ENCODE results near the gene GPR180. TPM values are rescaled to one million over a fixed set of nuclear protein-coding genes. Genes with fewer than 3 reads are reported as not detected.

The GPR180 gene
- 2.1 TPM for total RNA-seq
- polyA plus RNA-seq, result 1 to 10 TPM; 1.5 to 2.6 (median 2.0) TPM

GRCh38 chr13:94601446-94602431 is at the start of gene GPR180:
TSS of gene GPR180 (plus strand) at chr13:94601857. CDS start at chr13:94601928, 71 bp downstream.
- H3K36me3 Mint-ChIP-seq, result peaks cover 6% of the 10 kb centered on the region
- Histone ChIP-seq H3K4me3 (ENCODE audit: low read depth, low read length) (peak within 1 kb of the TSS; percentile 76), H3K4me1 (ENCODE audit: control insufficient read depth, insufficient read depth, low read length, poor library complexity, severe bottlenecking) (peaks cover 11% of the 10 kb centered on the region), H3K27me3 (ENCODE audit: control insufficient read depth, insufficient read depth, low read length) (no peaks in the 10 kb centered on the region), H3K9me3 (ENCODE audit: control insufficient read depth in 2 of 2, low read length in 2 of 2) (no peaks in the 10 kb centered on the region), H3K27ac (ENCODE audit: insufficient read depth, low read length, poor library complexity, severe bottlenecking) (peak within 1 kb of the TSS; percentile 73), H3K36me3 (ENCODE audit: control insufficient read depth, insufficient read depth, low read length) (no peaks in the 10 kb centered on the region)
- peak; percentile 82 to 98 (median 86) for DNase-seq
- peak within 1 kb of the TSS; percentile 74 to 96 (median 89) for H3K27ac Mint-ChIP-seq
- H3K4me3 Mint-ChIP-seq, result peak within 1 kb of the TSS; percentile 86 to 96 (median 92)
- peak; percentile 99 to 100 for ATAC-seq (ENCODE audit: low read depth in 2 of 2)
- H3K9me3 Mint-ChIP-seq, result peaks cover 0 to 1% (median 0%) of the 10 kb centered on the region in 7 donors
- H3K4me1 Mint-ChIP-seq, result peaks cover 22 to 47% (median 33%) of the 10 kb centered on the region in 4 donors
- H3K27me3 Mint-ChIP-seq, result no peaks in the 10 kb centered on the region

GRCh38 chr13:94552095-94552494 is 49.6 kb upstream of the GPR180 start:
- Mint-ChIP-seq H3K27me3 (peaks cover 13% of the 10 kb centered on the region), H3K36me3 (peaks cover 4% of the 10 kb centered on the region), H3K4me3 (peak overlapping the region in 2 of 4 donors; percentile 23 to 39), H3K9me3 (peaks cover 0 to 3% (median 3%) of the 10 kb centered on the region in 7 donors), H3K27ac (no peak overlapping the region), H3K4me1 (peaks cover 10 to 28% (median 18%) of the 10 kb centered on the region in 4 donors)
- Histone ChIP-seq H3K4me1 (ENCODE audit: control insufficient read depth, insufficient read depth, low read length, poor library complexity, severe bottlenecking) (peaks cover 13% of the 10 kb centered on the region), H3K9me3 (ENCODE audit: control insufficient read depth in 2 of 2, low read length in 2 of 2) (no peaks in the 10 kb centered on the region), H3K27ac (ENCODE audit: insufficient read depth, low read length, poor library complexity, severe bottlenecking) (no peak overlapping the region), H3K36me3 (ENCODE audit: control insufficient read depth, insufficient read depth, low read length) (no peaks in the 10 kb centered on the region), H3K4me3 (ENCODE audit: low read depth, low read length) (no peak overlapping the region), H3K27me3 (ENCODE audit: control insufficient read depth, insufficient read depth, low read length) (no peaks in the 10 kb centered on the region)
- DNase-seq, result no peak
- ATAC-seq (ENCODE audit: low read depth in 2 of 2), result no peak

- no peaks in the 10 kb centered on the region for H3K27me3 ChIP-seq (ENCODE audit: control insufficient read depth, insufficient read depth, low read length)
- H3K27me3 Mint-ChIP-seq, result peaks cover 13% of the 10 kb centered on the region
- no peak for ATAC-seq (ENCODE audit: low read depth in 2 of 2)
Measured at GRCh38 chr13:94553766-94554165, 47.9 kb upstream of the GPR180 start.

DNA sequence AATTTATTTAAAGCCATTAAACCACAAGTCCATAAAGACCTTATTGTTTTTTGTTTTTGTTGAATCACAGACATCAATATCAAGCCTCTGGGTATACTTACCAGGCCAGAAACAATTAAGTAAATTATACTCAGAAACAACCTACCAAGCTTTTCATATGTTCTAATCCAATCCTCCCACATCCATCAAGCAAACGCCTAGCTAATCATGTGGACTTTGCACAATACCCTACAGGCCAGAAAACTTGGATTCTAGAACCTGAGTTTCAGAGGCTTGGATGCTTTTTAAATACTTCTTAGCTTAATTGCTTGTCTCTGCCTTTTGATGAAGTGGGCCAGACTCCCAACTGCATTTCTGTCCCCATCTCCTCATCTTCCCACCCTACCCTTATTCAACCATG is 45.6 kb upstream of the GPR180 start:
- peaks cover 10 to 33% (median 17%) of the 10 kb centered on the region in 4 donors for H3K4me1 Mint-ChIP-seq
- DNase-seq (no peak), ATAC-seq (ENCODE audit: low read depth in 2 of 2) (no peak)
- Histone ChIP-seq H3K27me3 (ENCODE audit: control insufficient read depth, insufficient read depth, low read length) (no peaks in the 10 kb centered on the region), H3K36me3 (ENCODE audit: control insufficient read depth, insufficient read depth, low read length) (no peaks in the 10 kb centered on the region), H3K9me3 (ENCODE audit: control insufficient read depth in 2 of 2, low read length in 2 of 2) (no peaks in the 10 kb centered on the region), H3K4me1 (ENCODE audit: control insufficient read depth, insufficient read depth, low read length, poor library complexity, severe bottlenecking) (peaks cover 16% of the 10 kb centered on the region), H3K27ac (ENCODE audit: insufficient read depth, low read length, poor library complexity, severe bottlenecking) (no peak overlapping the region), H3K4me3 (ENCODE audit: low read depth, low read length) (no peak overlapping the region)
- peaks cover 2% of the 10 kb centered on the region for H3K27me3 Mint-ChIP-seq
- no peaks in the 10 kb centered on the region for H3K36me3 Mint-ChIP-seq
- no peak overlapping the region for H3K4me3 Mint-ChIP-seq
- no peak overlapping the region for H3K27ac Mint-ChIP-seq
- peaks cover 0 to 1% (median 0%) of the 10 kb centered on the region in 7 donors for H3K9me3 Mint-ChIP-seq

More at GRCh38 chr13:94553766-94554165, 47.9 kb upstream of the GPR180 start:
- Mint-ChIP-seq H3K4me3 (no peak overlapping the region), H3K9me3 (peaks cover 0 to 4% (median 3%) of the 10 kb centered on the region in 7 donors), H3K27ac (no peak overlapping the region), H3K36me3 (peaks cover 4% of the 10 kb centered on the region), H3K4me1 (peaks cover 9 to 29% (median 15%) of the 10 kb centered on the region in 4 donors)
- Histone ChIP-seq H3K4me1 (ENCODE audit: control insufficient read depth, insufficient read depth, low read length, poor library complexity, severe bottlenecking) (peaks cover 9% of the 10 kb centered on the region), H3K4me3 (ENCODE audit: low read depth, low read length) (no peak overlapping the region), H3K9me3 (ENCODE audit: control insufficient read depth in 2 of 2, low read length in 2 of 2) (no peaks in the 10 kb centered on the region), H3K27ac (ENCODE audit: insufficient read depth, low read length, poor library complexity, severe bottlenecking) (no peak overlapping the region), H3K36me3 (ENCODE audit: control insufficient read depth, insufficient read depth, low read length) (no peaks in the 10 kb centered on the region)
- DNase-seq, result no peak

DNA sequence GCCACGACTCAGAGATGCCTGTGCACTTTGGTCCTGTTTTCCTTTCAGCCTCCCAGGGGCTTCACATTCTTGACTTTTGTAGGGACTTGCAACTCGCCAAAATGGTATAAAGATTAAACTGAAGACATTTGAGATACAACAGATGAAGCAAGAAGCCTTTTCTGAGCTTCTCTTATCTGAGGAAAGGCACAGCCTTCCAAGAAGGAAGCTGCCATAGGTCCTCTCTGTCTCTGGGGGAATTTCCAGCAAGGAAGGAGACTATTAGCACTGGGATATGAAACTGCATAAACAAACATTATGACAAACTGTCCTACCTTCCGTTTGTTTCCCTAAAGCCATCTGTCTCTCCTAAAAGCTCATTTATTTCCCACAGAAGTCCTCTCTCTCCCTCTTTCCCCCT is 45.0 kb upstream of the GPR180 start:
- no peaks in the 10 kb centered on the region for H3K27me3 Mint-ChIP-seq
- peaks cover 10 to 34% (median 17%) of the 10 kb centered on the region in 4 donors for H3K4me1 Mint-ChIP-seq
- Histone ChIP-seq H3K27me3 (ENCODE audit: control insufficient read depth, insufficient read depth, low read length) (no peaks in the 10 kb centered on the region), H3K4me3 (ENCODE audit: low read depth, low read length) (no peak overlapping the region), H3K4me1 (ENCODE audit: control insufficient read depth, insufficient read depth, low read length, poor library complexity, severe bottlenecking) (peaks cover 16% of the 10 kb centered on the region), H3K9me3 (ENCODE audit: control insufficient read depth in 2 of 2, low read length in 2 of 2) (no peaks in the 10 kb centered on the region), H3K36me3 (ENCODE audit: control insufficient read depth, insufficient read depth, low read length) (no peaks in the 10 kb centered on the region), H3K27ac (ENCODE audit: insufficient read depth, low read length, poor library complexity, severe bottlenecking) (no peak overlapping the region)
- ATAC-seq (ENCODE audit: low read depth in 2 of 2) (no peak), DNase-seq (no peak)
- no peaks in the 10 kb centered on the region for H3K36me3 Mint-ChIP-seq
- H3K4me3 Mint-ChIP-seq, result no peak overlapping the region
- peaks cover 0 to 1% (median 0%) of the 10 kb centered on the region in 7 donors for H3K9me3 Mint-ChIP-seq
- H3K27ac Mint-ChIP-seq, result no peak overlapping the region

DNA sequence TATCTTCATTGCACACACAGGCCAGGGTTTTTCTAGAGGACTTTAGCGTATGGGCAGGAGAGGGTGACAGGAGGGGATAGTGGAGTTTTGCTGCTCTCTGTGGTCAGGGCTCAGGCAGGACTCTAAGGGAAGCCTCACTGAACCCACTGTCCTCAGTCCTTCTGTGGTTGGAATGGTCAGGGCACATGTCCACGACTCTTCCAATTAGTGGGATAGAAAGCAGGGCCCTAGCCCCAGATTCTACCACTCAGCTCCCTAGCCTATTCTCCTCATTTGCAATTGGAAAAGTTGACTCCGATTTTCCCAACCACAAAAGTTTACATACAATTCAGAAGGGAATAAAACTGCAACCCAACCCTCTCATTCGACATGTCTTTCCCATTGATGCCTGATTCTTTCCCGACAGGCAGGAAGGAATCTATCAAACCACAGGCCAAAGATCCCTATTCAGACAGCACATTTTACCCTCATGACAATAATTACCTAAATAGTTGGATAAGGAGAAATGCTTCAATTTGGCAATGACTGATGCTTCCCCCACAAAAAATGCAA is 43.9 kb upstream of the GPR180 start:
- Histone ChIP-seq H3K9me3 (ENCODE audit: control insufficient read depth in 2 of 2, low read length in 2 of 2) (no peaks in the 10 kb centered on the region), H3K4me1 (ENCODE audit: control insufficient read depth, insufficient read depth, low read length, poor library complexity, severe bottlenecking) (peaks cover 16% of the 10 kb centered on the region), H3K27ac (ENCODE audit: insufficient read depth, low read length, poor library complexity, severe bottlenecking) (no peak overlapping the region), H3K36me3 (ENCODE audit: control insufficient read depth, insufficient read depth, low read length) (no peaks in the 10 kb centered on the region), H3K4me3 (ENCODE audit: low read depth, low read length) (no peak overlapping the region), H3K27me3 (ENCODE audit: control insufficient read depth, insufficient read depth, low read length) (no peaks in the 10 kb centered on the region)
- H3K9me3 Mint-ChIP-seq, result peaks cover 0 to 3% (median 0%) of the 10 kb centered on the region in 7 donors
- H3K27ac Mint-ChIP-seq, result no peak overlapping the region
- H3K36me3 Mint-ChIP-seq, result peaks cover 4% of the 10 kb centered on the region
- no peaks in the 10 kb centered on the region for H3K27me3 Mint-ChIP-seq
- peaks cover 10 to 39% (median 18%) of the 10 kb centered on the region in 4 donors for H3K4me1 Mint-ChIP-seq
- DNase-seq, result no peak
- no peak for ATAC-seq (ENCODE audit: low read depth in 2 of 2)
- peak overlapping the region in 1 of 4 donors; percentile 21 for H3K4me3 Mint-ChIP-seq

- H3K9me3 ChIP-seq (ENCODE audit: control insufficient read depth in 2 of 2, low read length in 2 of 2), result no peaks in the 10 kb centered on the region
- peak overlapping the region; percentile 11 for H3K4me3 ChIP-seq (ENCODE audit: low read depth, low read length)
Measured at GRCh38 chr13:94558716-94559115, 42.9 kb upstream of the GPR180 start.

More at GRCh38 chr13:94558716-94559115, 42.9 kb upstream of the GPR180 start:
- Mint-ChIP-seq H3K4me1 (peaks cover 10 to 39% (median 18%) of the 10 kb centered on the region in 4 donors), H3K4me3 (peak overlapping the region in 3 of 4 donors; percentile 21 to 83 (median 26)), H3K27me3 (no peaks in the 10 kb centered on the region), H3K36me3 (peaks cover 8% of the 10 kb centered on the region), H3K9me3 (peaks cover 0 to 3% (median 0%) of the 10 kb centered on the region in 7 donors), H3K27ac (peak overlapping the region; percentile 77 to 96 (median 78))
- ATAC-seq (ENCODE audit: low read depth in 2 of 2) (peak; percentile 28 to 57), DNase-seq (peak in 2 of 3 donors; percentile 36 to 77)
- Histone ChIP-seq H3K27ac (ENCODE audit: insufficient read depth, low read length, poor library complexity, severe bottlenecking) (no peak overlapping the region), H3K36me3 (ENCODE audit: control insufficient read depth, insufficient read depth, low read length) (peaks cover 2% of the 10 kb centered on the region), H3K27me3 (ENCODE audit: control insufficient read depth, insufficient read depth, low read length) (no peaks in the 10 kb centered on the region), H3K4me1 (ENCODE audit: control insufficient read depth, insufficient read depth, low read length, poor library complexity, severe bottlenecking) (peaks cover 16% of the 10 kb centered on the region)

Data from CD4-positive, CD25-positive, alpha-beta regulatory T cell (primary cell).